ENCODE results near the gene EXOC4. TPM values are rescaled to one million over a fixed set of nuclear protein-coding genes. Genes with fewer than 3 reads are reported as not detected.

EXOC4 gene
- total RNA-seq, 1 experiment from 2014 or later = 75.8 TPM

- H4K91ac ChIP-seq (ENCODE audit: insufficient read length, low read depth, low read length) = no peak overlapping the region
- H3K27ac ChIP-seq (ENCODE audit: insufficient read length, low read depth, low read length) = no peak overlapping the region
- no peaks in the 10 kb centered on the region for H3K27me3 ChIP-seq (ENCODE audit: insufficient read depth, low read length)
- no peak overlapping the region for H3K18ac ChIP-seq (ENCODE audit: insufficient read length, low read depth, low read length)
- Mint-ChIP-seq H3K27me3 (ENCODE audit: low read depth) (no peaks in the 10 kb centered on the region), H3K27ac (peak overlapping the region in 1 of 3 experiments; percentile 8; a peak in 1 of 7 replicates), H3K36me3 (ENCODE audit: insufficient read depth in 1 of 3, low read depth in 3 of 3) (peaks cover 0 to 5% (median 0%) of the 10 kb centered on the region in 3 experiments; a peak in 1 of 7 replicates), H3K9me3 (peaks cover 0 to 4% of the 10 kb centered on the region in 2 experiments; a peak in 1 of 5 replicates), H3K4me1 (peaks cover 13 to 17% of the 10 kb centered on the region in 2 experiments), H3K4me3 (no peak overlapping the region)
- H4K5ac ChIP-seq (ENCODE audit: insufficient read length, low read depth, low read length) = no peak overlapping the region
- no peaks in the 10 kb centered on the region for H3K79me1 ChIP-seq (ENCODE audit: insufficient read depth, low read depth, low read length, poor library complexity, severe bottlenecking)
- H3K14ac ChIP-seq (ENCODE audit: insufficient read depth, low read length) = no peak overlapping the region
- H3K56ac ChIP-seq (ENCODE audit: insufficient read length, low read depth, low read length) = no peak overlapping the region
- H3K23me2 ChIP-seq (ENCODE audit: insufficient read length, low read depth, low read length, poor library complexity, severe bottlenecking) = no peaks in the 10 kb centered on the region
- H2BK12ac ChIP-seq (ENCODE audit: insufficient read length, low read depth, low read length) = no peak overlapping the region
- H2BK15ac ChIP-seq (ENCODE audit: low read depth, low read length) = no peak overlapping the region
- H3K4me1 ChIP-seq (ENCODE audit: insufficient read depth, low read length) = no peaks in the 10 kb centered on the region; the same call in 1 of the 2 replicates
- no peak overlapping the region for H3T11ph ChIP-seq (ENCODE audit: low read length)
- no peak for DNase-seq
- no peaks in the 10 kb centered on the region for H3K79me2 ChIP-seq (ENCODE audit: insufficient read depth, low read length)
- no peak overlapping the region for H3K4me2 ChIP-seq (ENCODE audit: insufficient read depth, insufficient read length, low read length)
- H4K20me1 ChIP-seq (ENCODE audit: control insufficient read depth, insufficient read depth, insufficient read length) = no peaks in the 10 kb centered on the region
- H2BK20ac ChIP-seq (ENCODE audit: low read depth, low read length, poor library complexity, severe bottlenecking) = no peak overlapping the region
- H2AK5ac ChIP-seq (ENCODE audit: insufficient read length, low read length) = no peak overlapping the region
- no peak overlapping the region for H3K23ac ChIP-seq (ENCODE audit: insufficient read length, low read depth, low read length)
- H2BK5ac ChIP-seq (ENCODE audit: insufficient read length, low read length) = no peak overlapping the region
- no peaks in the 10 kb centered on the region for H3K9me3 ChIP-seq (ENCODE audit: control insufficient read depth, low read depth, low read length)
- H2BK120ac ChIP-seq (ENCODE audit: low read depth, low read length, poor library complexity, severe bottlenecking) = no peak overlapping the region
- no peak overlapping the region for H3K9ac ChIP-seq (ENCODE audit: extremely low read depth, insufficient read length, low read length)
- no CpG with 5 or more reads among the region's 3 CpGs for WGBS (ENCODE audit: extremely low coverage, insufficient read length, low lambda C conversion rate)
- TF ChIP-seq CTCF (conservative IDR thresholded peaks at IDR 0.05) = no peak
- no peak overlapping the region for H4K8ac ChIP-seq (replicated peaks; ENCODE audit: insufficient read length, low read depth, low read length)
- H2AFZ ChIP-seq (ENCODE audit: low read length) = no peak overlapping the region
- H3K4ac ChIP-seq (ENCODE audit: low read depth, low read length) = no peak overlapping the region
Measured at GRCh38 chr7:133583545-133584171, 330.8 kb downstream of the EXOC4 start.
